Measurements from ENCODE around the gene SAA2.
"Not testable (repeated sequence)": the region's sequence is repeated elsewhere in the genome, so short reads cannot be mapped to it uniquely, and the experiment has no call there.

Gene SAA2

DNA sequence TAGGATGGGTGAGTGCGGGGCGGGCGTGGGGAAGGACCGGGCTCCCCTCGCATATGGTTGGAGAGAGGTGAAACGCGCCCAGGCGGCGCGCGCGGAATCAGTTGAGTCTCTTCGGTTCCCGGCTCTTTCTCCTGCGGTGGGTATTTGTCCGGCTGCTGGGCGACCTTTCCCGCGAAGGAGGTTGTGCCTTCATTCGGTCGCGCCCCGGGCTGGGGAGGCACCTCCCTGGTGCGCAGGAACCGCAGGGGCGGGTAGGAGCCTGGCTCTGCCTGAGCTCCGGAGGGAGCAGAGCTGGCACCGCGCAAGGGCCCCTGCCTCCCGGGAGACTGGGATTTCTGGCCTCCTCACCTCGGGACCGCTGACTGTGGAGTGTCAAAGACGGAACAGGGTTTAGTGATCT, 39.4 kb downstream of the SAA2 start:
- TF ChIP-seq CTCF (conservative IDR thresholded peaks at IDR 0.05; ENCODE audit: low read depth, low read length) = no peak
- no peak overlapping the region for H3K4me3 ChIP-seq (ENCODE audit: low read depth, low read length)
- DNase-seq (ENCODE audit: low read depth) = no peak

GRCh38 chr11:18204771-18205170, 43.7 kb downstream of the SAA2 start:
- no peak overlapping the region for H3K4me3 ChIP-seq (ENCODE audit: low read depth, low read length)
- no peak for TF ChIP-seq CTCF (conservative IDR thresholded peaks at IDR 0.05; ENCODE audit: low read depth, low read length)
- no peak for DNase-seq (ENCODE audit: low read depth)

- no peak for TF ChIP-seq CTCF (conservative IDR thresholded peaks at IDR 0.05; ENCODE audit: low read depth, low read length)
- no peak for DNase-seq (ENCODE audit: low read depth)
- no peak overlapping the region for H3K4me3 ChIP-seq (ENCODE audit: low read depth, low read length)
Observed at GRCh38 chr11:18204220-18204619, 44.2 kb downstream of the SAA2 start.

DNA sequence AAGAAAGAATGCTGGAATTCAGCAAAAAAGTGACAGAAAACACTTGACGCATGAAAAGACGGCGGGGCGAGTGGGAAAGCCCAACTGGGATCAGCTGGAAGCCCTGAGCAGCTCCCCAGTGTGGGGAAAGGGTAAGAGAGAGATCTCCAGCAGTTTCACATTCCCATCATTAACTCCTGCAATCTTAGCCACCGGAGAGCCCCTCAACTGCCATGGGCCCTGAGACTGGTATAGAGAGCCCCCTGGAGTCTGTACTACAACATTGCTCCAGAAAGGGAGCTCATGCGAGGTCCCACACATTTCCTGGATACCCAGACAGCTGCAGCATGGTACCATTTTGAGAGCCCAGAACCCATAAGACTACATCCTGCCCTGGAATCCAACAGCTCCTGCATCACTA, 44.7 kb downstream of the SAA2 start:
- DNase-seq (ENCODE audit: low read depth) = peak; percentile 52
- H3K4me3 ChIP-seq (ENCODE audit: low read depth, low read length) = no peak overlapping the region
- peak; percentile 73 for TF ChIP-seq CTCF (conservative IDR thresholded peaks at IDR 0.05; ENCODE audit: low read depth, low read length)

- H3K4me3 ChIP-seq (ENCODE audit: low read depth, low read length); DNase-seq (ENCODE audit: low read depth): not testable (repeated sequence)
Observed at GRCh38 chr11:18197738-18198137, 50.7 kb downstream of the SAA2 start.

GRCh38 chr11:18196532-18196931, 51.9 kb downstream of the SAA2 start:
- H3K4me3 ChIP-seq (ENCODE audit: low read depth, low read length) = no peak overlapping the region
- no peak for DNase-seq (ENCODE audit: low read depth)
- TF ChIP-seq CTCF (conservative IDR thresholded peaks at IDR 0.05; ENCODE audit: low read depth, low read length) = no peak

Measured in choroid plexus epithelial cell (primary cell).